HepG2 (cell line): ENCODE measurements around the gene PASK. TPM values are rescaled to one million over a fixed set of nuclear protein-coding genes. Genes with fewer than 3 reads are reported as not detected.

Experiments
- ATM ChIP-seq: fragments of 450-650 bp; IDR thresholded peaks from 2 replicates; pipeline ENCODE4 v1.7.1; 2017; ENCODE audit warnings: mild to moderate bottlenecking, borderline replicate concordance
- CREM ChIP-seq, 2 experiments: sonication (generic) in 1 of 2; formaldehyde crosslinking in 1 of 2; IDR thresholded peaks; 2 replicates each; pipeline versions ENCODE4 v1.4.0 to v1.6.1; 2016 to 2020; ENCODE audit warnings: antibody characterized with exemption in 1 of 2, mild to moderate bottlenecking in 1 of 2, missing genetic modification reagents in 1 of 2
- ELF4 ChIP-seq: sonication (generic); formaldehyde crosslinking; IDR thresholded peaks from 2 replicates; pipeline ENCODE4 v1.5.0; 2020; ENCODE audit warnings: missing genetic modification reagents, mild to moderate bottlenecking, moderate library complexity, borderline replicate concordance
- HOXA3 ChIP-seq: sonication (generic); formaldehyde crosslinking; IDR thresholded peaks from 2 replicates; pipeline ENCODE4 v1.5.0; 2020; ENCODE audit warnings: missing genetic modification reagents
- MZF1 ChIP-seq: sonication (generic); formaldehyde crosslinking; IDR thresholded peaks from 2 replicates; pipeline ENCODE4 v1.8.1; 2023; ENCODE audit warnings: mild to moderate bottlenecking, missing genetic modification reagents, borderline replicate concordance
- NFAT5 ChIP-seq: sonication (generic); formaldehyde crosslinking; IDR thresholded peaks from 2 replicates; pipeline ENCODE4 v1.4.0; 2020; ENCODE audit warnings: missing genetic modification reagents
- NFE2 ChIP-seq: sonication (generic); formaldehyde crosslinking; IDR thresholded peaks from 2 replicates; pipeline ENCODE4 v1.4.0; 2020; ENCODE audit warnings: missing genetic modification reagents
- RORA ChIP-seq: sonication (generic); formaldehyde crosslinking; IDR thresholded peaks from 2 replicates; pipeline ENCODE4 v1.5.0; 2020; ENCODE audit warnings: mild to moderate bottlenecking, missing genetic modification reagents, moderate library complexity
- SP140L ChIP-seq: sonication (generic); formaldehyde crosslinking; IDR thresholded peaks from 2 replicates; pipeline ENCODE4 v1.4.0; 2020; ENCODE audit warnings: missing genetic modification reagents, borderline replicate concordance
- SP2 ChIP-seq: sonication (generic); formaldehyde crosslinking; IDR thresholded peaks from 2 replicates; pipeline ENCODE4 v1.5.1; 2020; ENCODE audit warnings: mild to moderate bottlenecking, missing genetic modification reagents
- ZBTB21 ChIP-seq: sonication (generic); formaldehyde crosslinking; IDR thresholded peaks from 2 replicates; pipeline ENCODE4 v1.4.0; 2020; ENCODE audit warnings: missing genetic modification reagents
- ZNF281 ChIP-seq: sonication (generic); formaldehyde crosslinking; IDR thresholded peaks from 2 replicates; pipeline ENCODE4 v1.4.0; 2020; ENCODE audit warnings: missing genetic modification reagents, borderline replicate concordance
- ZNF547 ChIP-seq: sonication (generic); formaldehyde crosslinking; IDR thresholded peaks from 2 replicates; pipeline ENCODE4 v1.5.1; 2020; ENCODE audit warnings: mild to moderate bottlenecking, missing genetic modification reagents
- ZNF556 ChIP-seq: sonication (generic); formaldehyde crosslinking; IDR thresholded peaks from 2 replicates; pipeline ENCODE4 v1.4.0; 2020; ENCODE audit warnings: mild to moderate bottlenecking, missing genetic modification reagents, borderline replicate concordance
- ZNF740 ChIP-seq: sonication (generic); formaldehyde crosslinking; IDR thresholded peaks from 2 replicates; pipeline ENCODE4 v1.4.0; 2020; ENCODE audit warnings: missing genetic modification reagents
- ZNF772 ChIP-seq: sonication (generic); formaldehyde crosslinking; IDR thresholded peaks from 2 replicates; pipeline ENCODE4 v1.5.0; 2020; ENCODE audit warnings: mild to moderate bottlenecking, missing genetic modification reagents
- ZSCAN20 ChIP-seq: sonication (generic); formaldehyde crosslinking; IDR thresholded peaks from 2 replicates; pipeline ENCODE4 v1.4.0; 2020; ENCODE audit warnings: missing genetic modification reagents, mild to moderate bottlenecking, borderline replicate concordance
- polyA plus RNA-seq, 8 experiments: library from polyadenylated mRNA; depleted of rRNA in 3 of 8; stranded (reverse) in 7 of 8; unstranded in 1 of 8; fragments of >200 nt; fragmentation: Illumina TruSeq in 4 of 8; extraction: Trizol in 4 of 8; gene quantifications; 2 replicates each; pipeline versions ENCODE4 v1.2.1 to v1.2.3, GENCODE V29; 2011 to 2016; ENCODE audit warnings: low read depth in 4 of 8, missing spikeins in 1 of 8, mixed read lengths in 1 of 8; ENCODE audit not compliant: insufficient read depth in 1 of 8
- total RNA-seq, 5 experiments: library from RNA; depleted of rRNA; stranded (reverse); fragments of >200 nt; fragmentation: Illumina TruSeq; extraction: Trizol; gene quantifications; 2 replicates each; pipeline ENCODE4 v1.2.3, GENCODE V29; 2016; ENCODE audit warnings: low read depth in 1 of 5
- TF ChIP-seq, protein P1 (sequence below): sonication (generic); formaldehyde crosslinking; IDR thresholded peaks from 2 replicates; pipeline ENCODE4 v1.8.0; 2022; ENCODE audit warnings: missing genetic modification reagents, mild to moderate bottlenecking, borderline replicate concordance

PASK gene
- total and polyA plus RNA-seq, 2 of the 13 experiments (the other 11 are each of a cell fraction or from before 2014, with no cell fraction given) = 6.9 to 17.0 TPM

DNA sequence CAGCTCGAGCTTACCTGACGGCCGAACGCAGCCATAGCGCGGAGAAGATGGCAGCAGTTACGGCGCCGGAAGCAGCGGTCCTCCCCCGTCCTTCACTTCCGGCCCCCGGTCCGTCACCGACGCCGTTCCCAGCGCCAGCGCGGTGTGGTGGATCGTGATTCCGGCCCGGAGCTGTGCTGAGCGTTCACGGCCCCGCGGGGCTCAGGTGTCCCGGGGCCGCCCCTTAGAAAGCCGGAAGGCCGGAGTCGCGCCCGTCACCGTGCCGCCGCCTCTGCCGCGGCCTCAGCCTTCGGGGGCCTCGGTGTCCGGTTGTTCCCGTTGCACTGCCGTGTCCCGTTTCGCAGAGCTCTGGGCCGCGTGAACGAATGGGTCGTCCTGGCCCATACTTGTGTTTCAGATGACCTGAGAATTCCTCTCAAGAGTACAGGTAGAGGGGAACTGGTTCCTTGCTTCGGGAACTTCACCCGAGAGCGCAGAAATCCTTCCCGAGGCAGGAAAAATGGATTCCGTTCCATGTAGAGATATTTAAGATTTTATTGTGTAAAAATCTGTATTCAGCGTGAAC lies 47.0 kb downstream of the PASK start, which contains the start of gene MTERF4 (continued):
- TF ChIP-seq ZNF547 (CRISPR knock-in tag) (peak; percentile 98), CREM (IDR thresholded peaks at IDR 0.05) (peak; percentile 63), CREM (CRISPR knock-in tag; IDR thresholded peaks at IDR 0.05) (peak; percentile 71; the same call in 1 of the 2 replicates), MZF1 (CRISPR knock-in tag) (peak; percentile 96; the same call in 1 of the 2 replicates), SP140L (CRISPR knock-in tag) (peak; percentile 95; the same call in 1 of the 2 replicates), RORA (no peak), ZSCAN20 (CRISPR knock-in tag) (peak; percentile 90; the same call in 1 of the 2 replicates), NFAT5 (peak; percentile 95), ZNF772 (CRISPR knock-in tag) (peak; percentile 99), ATM (no peak), NFE2 (no peak), ZNF281 (CRISPR knock-in tag) (peak; percentile 83; the same call in 1 of the 2 replicates), ZBTB21 (CRISPR knock-in tag) (peak; percentile 83), ELF4 (CRISPR knock-in tag) (peak; percentile 71; the same call in 1 of the 2 replicates), SP2 (CRISPR knock-in tag) (peak; percentile 84), ZNF556 (CRISPR knock-in tag) (peak; percentile 100), HOXA3 (CRISPR knock-in tag) (peak; percentile 100), ZNF740 (CRISPR knock-in tag) (peak; percentile 82)
- TF ChIP-seq, protein P1, sequence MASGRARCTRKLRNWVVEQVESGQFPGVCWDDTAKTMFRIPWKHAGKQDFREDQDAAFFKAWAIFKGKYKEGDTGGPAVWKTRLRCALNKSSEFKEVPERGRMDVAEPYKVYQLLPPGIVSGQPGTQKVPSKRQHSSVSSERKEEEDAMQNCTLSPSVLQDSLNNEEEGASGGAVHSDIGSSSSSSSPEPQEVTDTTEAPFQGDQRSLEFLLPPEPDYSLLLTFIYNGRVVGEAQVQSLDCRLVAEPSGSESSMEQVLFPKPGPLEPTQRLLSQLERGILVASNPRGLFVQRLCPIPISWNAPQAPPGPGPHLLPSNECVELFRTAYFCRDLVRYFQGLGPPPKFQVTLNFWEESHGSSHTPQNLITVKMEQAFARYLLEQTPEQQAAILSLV = peak; percentile 99
